ENCODE data around the gene IQSEC3. TPM values are rescaled to one million over a fixed set of nuclear protein-coding genes. Genes with fewer than 3 reads are reported as not detected.
A peak's percentile ranks its signal among the peaks of the same experiment; 100 is the strongest.

Gene IQSEC3
- total and polyA plus RNA-seq, 2 of the 13 experiments (the other 11 are each of a cell fraction or from before 2014, with no cell fraction given): not detected

DNA sequence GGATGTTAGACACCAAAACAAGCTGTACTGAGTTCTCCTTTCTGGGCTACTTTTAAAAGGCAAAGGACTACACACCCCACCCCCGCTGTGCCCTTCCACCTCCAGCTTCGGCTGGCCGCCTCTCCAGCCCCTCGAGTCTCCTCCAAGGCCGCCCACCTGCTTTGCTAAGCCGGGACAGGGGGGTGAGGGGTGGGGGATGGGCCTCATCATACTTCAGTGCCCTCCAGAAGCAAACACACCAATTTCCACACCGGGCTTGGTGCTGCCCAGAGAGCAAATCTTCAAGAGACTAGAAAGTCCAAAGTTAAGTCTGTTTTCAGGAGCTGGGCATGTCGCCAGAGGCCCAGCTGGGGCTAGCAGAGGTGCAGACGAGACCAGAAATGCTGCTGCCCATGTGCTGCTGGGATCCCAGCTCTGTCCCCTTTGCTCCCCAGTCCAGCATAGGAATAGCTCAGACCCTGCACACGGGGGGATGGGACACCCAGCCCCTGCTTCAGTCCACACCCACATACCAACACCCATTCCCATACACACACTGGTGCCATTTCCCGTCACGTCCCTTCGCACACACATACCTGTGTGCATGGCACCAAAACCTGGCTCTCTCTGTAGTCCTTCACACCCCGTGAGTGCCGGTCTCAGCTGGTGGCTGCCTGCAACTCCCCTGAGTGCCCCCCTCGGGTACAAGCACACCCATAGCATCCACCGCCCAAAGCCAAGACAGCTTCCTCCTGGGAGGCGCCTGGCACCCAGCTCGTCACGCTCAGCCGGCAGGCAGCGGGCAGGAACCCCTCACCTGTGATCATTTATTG lies 146.4 kb downstream of the IQSEC3 start (continued):
- TF ChIP-seq, protein P1, sequence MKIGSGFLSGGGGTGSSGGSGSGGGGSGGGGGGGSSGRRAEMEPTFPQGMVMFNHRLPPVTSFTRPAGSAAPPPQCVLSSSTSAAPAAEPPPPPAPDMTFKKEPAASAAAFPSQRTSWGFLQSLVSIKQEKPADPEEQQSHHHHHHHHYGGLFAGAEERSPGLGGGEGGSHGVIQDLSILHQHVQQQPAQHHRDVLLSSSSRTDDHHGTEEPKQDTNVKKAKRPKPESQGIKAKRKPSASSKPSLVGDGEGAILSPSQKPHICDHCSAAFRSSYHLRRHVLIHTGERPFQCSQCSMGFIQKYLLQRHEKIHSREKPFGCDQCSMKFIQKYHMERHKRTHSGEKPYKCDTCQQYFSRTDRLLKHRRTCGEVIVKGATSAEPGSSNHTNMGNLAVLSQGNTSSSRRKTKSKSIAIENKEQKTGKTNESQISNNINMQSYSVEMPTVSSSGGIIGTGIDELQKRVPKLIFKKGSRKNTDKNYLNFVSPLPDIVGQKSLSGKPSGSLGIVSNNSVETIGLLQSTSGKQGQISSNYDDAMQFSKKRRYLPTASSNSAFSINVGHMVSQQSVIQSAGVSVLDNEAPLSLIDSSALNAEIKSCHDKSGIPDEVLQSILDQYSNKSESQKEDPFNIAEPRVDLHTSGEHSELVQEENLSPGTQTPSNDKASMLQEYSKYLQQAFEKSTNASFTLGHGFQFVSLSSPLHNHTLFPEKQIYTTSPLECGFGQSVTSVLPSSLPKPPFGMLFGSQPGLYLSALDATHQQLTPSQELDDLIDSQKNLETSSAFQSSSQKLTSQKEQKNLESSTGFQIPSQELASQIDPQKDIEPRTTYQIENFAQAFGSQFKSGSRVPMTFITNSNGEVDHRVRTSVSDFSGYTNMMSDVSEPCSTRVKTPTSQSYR (CRISPR knock-in tag; IDR thresholded peaks at IDR 0.05; ENCODE audit: borderline replicate concordance): peak; percentile 80; the same call in 1 of the 2 replicates
- TF ChIP-seq SCMH1 (CRISPR knock-in tag; IDR thresholded peaks at IDR 0.05; ENCODE audit: borderline replicate concordance): no peak
- TF ChIP-seq, protein P2, sequence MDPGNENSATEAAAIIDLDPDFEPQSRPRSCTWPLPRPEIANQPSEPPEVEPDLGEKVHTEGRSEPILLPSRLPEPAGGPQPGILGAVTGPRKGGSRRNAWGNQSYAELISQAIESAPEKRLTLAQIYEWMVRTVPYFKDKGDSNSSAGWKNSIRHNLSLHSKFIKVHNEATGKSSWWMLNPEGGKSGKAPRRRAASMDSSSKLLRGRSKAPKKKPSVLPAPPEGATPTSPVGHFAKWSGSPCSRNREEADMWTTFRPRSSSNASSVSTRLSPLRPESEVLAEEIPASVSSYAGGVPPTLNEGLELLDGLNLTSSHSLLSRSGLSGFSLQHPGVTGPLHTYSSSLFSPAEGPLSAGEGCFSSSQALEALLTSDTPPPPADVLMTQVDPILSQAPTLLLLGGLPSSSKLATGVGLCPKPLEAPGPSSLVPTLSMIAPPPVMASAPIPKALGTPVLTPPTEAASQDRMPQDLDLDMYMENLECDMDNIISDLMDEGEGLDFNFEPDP (CRISPR knock-in tag; conservative IDR thresholded peaks at IDR 0.05): no peak
- TF ChIP-seq ZFP36L1 (CRISPR knock-in tag; IDR thresholded peaks at IDR 0.05): no peak
- no peak for TF ChIP-seq AGO1 (IDR thresholded peaks at IDR 0.05; ENCODE audit: low read depth, low read length, poor library complexity, severe bottlenecking)
- TF ChIP-seq ZKSCAN8 (CRISPR knock-in tag; IDR thresholded peaks at IDR 0.05; ENCODE audit: borderline replicate concordance): no peak
- TF ChIP-seq ELF4 (CRISPR knock-in tag; IDR thresholded peaks at IDR 0.05; ENCODE audit: borderline replicate concordance): no peak
- TF ChIP-seq TRIM24 (CRISPR knock-in tag; IDR thresholded peaks at IDR 0.05): no peak
- TF ChIP-seq HOXA3 (CRISPR knock-in tag; IDR thresholded peaks at IDR 0.05): peak; percentile 42; the same call in 1 of the 2 replicates
- TF ChIP-seq, protein P3, sequence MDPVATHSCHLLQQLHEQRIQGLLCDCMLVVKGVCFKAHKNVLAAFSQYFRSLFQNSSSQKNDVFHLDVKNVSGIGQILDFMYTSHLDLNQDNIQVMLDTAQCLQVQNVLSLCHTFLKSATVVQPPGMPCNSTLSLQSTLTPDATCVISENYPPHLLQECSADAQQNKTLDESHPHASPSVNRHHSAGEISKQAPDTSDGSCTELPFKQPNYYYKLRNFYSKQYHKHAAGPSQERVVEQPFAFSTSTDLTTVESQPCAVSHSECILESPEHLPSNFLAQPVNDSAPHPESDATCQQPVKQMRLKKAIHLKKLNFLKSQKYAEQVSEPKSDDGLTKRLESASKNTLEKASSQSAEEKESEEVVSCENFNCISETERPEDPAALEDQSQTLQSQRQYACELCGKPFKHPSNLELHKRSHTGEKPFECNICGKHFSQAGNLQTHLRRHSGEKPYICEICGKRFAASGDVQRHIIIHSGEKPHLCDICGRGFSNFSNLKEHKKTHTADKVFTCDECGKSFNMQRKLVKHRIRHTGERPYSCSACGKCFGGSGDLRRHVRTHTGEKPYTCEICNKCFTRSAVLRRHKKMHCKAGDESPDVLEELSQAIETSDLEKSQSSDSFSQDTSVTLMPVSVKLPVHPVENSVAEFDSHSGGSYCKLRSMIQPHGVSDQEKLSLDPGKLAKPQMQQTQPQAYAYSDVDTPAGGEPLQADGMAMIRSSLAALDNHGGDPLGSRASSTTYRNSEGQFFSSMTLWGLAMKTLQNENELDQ (CRISPR knock-in tag; IDR thresholded peaks at IDR 0.05; ENCODE audit: borderline replicate concordance): no peak
- no peak for TF ChIP-seq ETV6 (CRISPR knock-in tag; conservative IDR thresholded peaks at IDR 0.05)
- TF ChIP-seq, protein P4, sequence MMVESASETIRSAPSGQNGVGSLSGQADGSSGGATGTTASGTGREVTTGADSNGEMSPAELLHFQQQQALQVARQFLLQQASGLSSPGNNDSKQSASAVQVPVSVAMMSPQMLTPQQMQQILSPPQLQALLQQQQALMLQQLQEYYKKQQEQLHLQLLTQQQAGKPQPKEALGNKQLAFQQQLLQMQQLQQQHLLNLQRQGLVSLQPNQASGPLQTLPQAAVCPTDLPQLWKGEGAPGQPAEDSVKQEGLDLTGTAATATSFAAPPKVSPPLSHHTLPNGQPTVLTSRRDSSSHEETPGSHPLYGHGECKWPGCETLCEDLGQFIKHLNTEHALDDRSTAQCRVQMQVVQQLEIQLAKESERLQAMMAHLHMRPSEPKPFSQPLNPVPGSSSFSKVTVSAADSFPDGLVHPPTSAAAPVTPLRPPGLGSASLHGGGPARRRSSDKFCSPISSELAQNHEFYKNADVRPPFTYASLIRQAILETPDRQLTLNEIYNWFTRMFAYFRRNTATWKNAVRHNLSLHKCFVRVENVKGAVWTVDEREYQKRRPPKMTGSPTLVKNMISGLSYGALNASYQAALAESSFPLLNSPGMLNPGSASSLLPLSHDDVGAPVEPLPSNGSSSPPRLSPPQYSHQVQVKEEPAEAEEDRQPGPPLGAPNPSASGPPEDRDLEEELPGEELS (CRISPR knock-in tag; IDR thresholded peaks at IDR 0.05): peak; percentile 33; the same call in 1 of the 2 replicates
- TF ChIP-seq, protein P5, sequence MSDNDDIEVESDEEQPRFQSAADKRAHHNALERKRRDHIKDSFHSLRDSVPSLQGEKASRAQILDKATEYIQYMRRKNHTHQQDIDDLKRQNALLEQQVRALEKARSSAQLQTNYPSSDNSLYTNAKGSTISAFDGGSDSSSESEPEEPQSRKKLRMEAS (IDR thresholded peaks at IDR 0.05): peak; percentile 65
- peak; percentile 25; the same call in 1 of the 2 replicates for TF ChIP-seq GATAD2A (CRISPR knock-in tag; IDR thresholded peaks at IDR 0.05)
- no peak for TF ChIP-seq ZNF772 (CRISPR knock-in tag; IDR thresholded peaks at IDR 0.05)
- TF ChIP-seq ZFP41 (CRISPR knock-in tag; IDR thresholded peaks at IDR 0.05; ENCODE audit: borderline replicate concordance): no peak
- 0 out of 2 replicates have a peak, but pooled peaks have one; percentile 28 for TF ChIP-seq SAP130 (CRISPR knock-in tag; IDR thresholded peaks at IDR 0.05; ENCODE audit: low read depth)
- TF ChIP-seq, protein P6, sequence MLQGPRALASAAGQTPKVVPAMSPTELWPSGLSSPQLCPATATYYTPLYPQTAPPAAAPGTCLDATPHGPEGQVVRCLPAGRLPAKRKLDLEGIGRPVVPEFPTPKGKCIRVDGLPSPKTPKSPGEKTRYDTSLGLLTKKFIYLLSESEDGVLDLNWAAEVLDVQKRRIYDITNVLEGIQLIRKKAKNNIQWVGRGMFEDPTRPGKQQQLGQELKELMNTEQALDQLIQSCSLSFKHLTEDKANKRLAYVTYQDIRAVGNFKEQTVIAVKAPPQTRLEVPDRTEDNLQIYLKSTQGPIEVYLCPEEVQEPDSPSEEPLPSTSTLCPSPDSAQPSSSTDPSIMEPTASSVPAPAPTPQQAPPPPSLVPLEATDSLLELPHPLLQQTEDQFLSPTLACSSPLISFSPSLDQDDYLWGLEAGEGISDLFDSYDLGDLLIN (CRISPR knock-in tag; IDR thresholded peaks at IDR 0.05; ENCODE audit: borderline replicate concordance): no peak
